Femur (tissue), 1 donor: ENCODE measurements around the gene STK17B.
"Not testable (repeated sequence)": the region's sequence is repeated elsewhere in the genome, so short reads cannot be mapped to it uniquely, and the experiment has no call there.

Experiments
- DNase-seq: peaks from one replicate; pipeline ENCODE4 v3.0.0-alpha.2; 2017

STK17B gene

GRCh38 chr2:196171248-196171871 lies at the start of gene STK17B:
Gene STK17B, minus strand, starts transcription at chr2:196171578. Its CDS starts 8,195 bp downstream, at chr2:196163383.
- peak; percentile 97 for DNase-seq

DNA sequence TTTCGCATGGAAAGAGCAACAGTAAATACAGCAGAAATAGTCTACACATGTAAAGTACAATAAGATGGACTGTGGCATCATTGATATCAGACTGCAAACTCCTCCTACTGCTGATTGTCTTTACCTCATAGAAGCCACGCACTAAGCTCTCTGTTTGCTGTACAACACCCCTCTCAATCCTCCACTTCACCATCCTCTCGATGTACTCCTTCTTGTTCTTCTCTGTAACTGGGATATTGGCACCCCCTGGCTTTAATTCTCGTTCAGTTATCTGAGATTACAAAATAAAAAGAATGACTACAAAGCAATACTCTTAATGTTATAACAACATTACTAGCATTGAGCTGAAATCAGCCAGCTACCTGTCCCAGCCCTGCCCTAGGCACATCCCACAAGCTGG lies 49.3 kb upstream of the STK17B start:
- DNase-seq = no peak

DNA sequence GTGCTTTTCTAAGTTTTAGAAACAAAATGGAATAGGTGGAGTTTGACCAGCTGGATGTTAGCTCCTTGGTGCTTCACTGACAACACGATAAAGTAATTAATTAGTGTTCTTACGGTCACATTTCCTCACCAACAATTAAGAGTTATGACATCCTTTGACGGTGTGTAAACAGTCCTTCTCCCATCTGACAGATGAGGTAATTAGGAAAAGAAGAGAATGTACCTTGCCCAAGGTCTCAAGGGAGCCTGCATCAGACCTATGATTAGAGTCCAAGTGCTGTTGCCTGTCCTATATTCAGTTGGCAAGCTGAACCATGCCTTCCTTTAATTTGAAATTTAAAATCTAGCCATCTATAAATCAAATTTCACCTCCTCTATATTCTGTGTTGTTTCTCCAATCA lies 48.3 kb upstream of the STK17B start:
- no peak for DNase-seq

- DNase-seq = no peak
These were observed 46.7 kb upstream of the STK17B start for GRCh38 chr2:196218106-196218505.

GRCh38 chr2:196217116-196217515 lies 45.7 kb upstream of the STK17B start:
- no peak for DNase-seq

GRCh38 chr2:196215376-196215775 lies 44.0 kb upstream of the STK17B start:
- no peak for DNase-seq

- no peak for DNase-seq
These were observed 42.8 kb upstream of the STK17B start for GRCh38 chr2:196214156-196214555.

DNA sequence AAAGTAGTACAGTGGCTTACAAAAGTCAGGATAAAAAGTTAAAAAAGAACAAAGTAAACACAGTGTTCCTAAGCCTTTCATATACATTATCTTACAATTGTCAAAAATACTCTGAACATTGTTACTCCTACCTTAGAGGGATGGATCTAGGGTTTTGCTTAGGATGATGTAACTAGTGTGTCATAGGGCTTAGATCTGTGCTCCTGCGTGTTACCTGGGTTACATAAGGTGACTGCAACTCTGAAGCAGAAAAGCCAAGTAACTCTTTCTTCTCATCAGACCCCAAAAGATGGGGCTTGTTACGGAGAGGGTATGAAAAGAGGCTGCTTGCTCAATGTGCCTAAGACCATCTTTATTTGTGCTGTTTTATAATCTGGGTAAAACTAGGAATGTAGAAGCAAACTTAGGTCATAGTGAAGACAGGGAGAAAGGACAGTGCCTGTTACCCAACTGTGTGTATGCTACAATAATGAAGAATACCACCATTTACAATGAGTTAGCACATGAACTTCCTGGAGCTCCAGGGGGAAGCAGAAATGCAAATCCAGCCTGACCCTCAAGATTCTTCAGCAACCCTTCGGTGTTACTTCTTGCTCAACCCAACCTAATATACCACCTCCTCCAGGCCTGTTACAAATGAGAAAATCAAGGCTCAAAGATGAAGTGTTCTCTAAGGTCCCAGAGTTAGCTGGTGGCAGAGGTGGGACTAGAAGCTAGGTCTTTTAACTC lies 42.0 kb upstream of the STK17B start:
- no peak for DNase-seq

- DNase-seq = no peak
These were observed 37.5 kb upstream of the STK17B start for GRCh38 chr2:196208915-196209314.

GRCh38 chr2:196206804-196207203 lies 35.4 kb upstream of the STK17B start:
- DNase-seq = no peak

DNA sequence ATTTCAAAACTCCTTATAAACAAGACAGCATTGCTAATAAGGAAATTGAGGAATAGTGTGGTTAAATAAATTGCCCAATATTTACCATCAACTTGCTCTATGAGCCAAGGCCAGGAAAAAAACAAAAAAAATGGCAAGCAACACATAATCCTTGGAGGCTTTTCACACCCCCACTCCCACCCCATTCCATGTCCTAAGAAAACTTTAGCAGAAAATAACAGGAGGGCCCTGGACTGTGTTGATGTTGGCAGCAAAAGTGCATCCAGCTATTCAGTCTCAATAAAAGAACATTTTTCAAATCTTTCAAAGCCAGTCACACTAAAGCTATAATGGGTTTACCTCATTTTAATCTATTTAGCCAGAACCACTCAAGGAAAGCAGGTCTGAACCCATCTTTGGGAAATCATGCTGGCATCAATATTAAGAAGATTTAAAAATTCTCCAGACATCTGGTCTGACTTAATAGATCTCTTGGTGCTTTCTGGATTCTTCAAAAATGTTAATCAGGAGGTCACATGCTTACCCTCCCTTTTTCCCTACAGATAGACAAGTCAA lies 34.6 kb upstream of the STK17B start:
- no peak for DNase-seq

GRCh38 chr2:196205011-196205766 lies 33.8 kb upstream of the STK17B start:
- no peak for DNase-seq

GRCh38 chr2:196201229-196202009 lies 30.0 kb upstream of the STK17B start:
- DNase-seq = no peak

DNA sequence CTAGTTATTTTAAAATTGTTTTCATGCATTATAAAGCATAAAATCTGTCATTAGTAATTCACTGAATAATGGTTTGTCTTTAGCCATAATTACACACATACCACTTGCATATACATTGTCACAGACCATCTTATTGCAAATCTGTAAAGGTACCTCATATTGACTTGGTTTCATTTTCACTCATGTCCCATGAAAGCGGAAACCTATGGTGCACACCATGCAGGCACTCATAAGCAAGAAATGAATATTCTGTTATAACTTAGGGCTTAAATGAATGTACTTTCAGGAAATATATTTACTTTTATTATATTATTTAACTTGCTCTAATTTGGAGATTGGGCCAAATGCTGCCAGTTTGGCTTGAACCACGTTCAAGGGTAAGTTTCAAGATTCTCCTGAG lies 29.2 kb upstream of the STK17B start:
- DNase-seq = no peak

GRCh38 chr2:196195758-196196157 lies 24.4 kb upstream of the STK17B start:
- no peak for DNase-seq

DNA sequence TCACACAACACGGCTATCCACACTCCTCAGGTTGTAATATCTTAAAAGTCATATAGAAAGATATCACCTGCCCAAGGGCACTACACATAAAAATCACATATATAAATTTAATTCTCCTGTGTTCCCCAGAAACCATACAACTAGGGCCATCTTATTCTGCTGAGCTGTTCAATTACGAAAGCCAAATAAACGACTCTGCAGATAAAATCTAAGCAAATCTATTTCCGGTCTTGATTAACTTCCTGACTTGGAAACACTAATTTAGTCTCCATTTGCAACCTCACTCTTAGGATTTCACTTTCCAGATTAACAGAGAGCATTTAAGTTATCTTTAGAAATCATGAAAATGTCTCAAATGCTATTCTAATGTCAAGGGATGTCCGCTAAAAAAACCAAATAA lies 23.9 kb upstream of the STK17B start:
- DNase-seq = no peak

DNA sequence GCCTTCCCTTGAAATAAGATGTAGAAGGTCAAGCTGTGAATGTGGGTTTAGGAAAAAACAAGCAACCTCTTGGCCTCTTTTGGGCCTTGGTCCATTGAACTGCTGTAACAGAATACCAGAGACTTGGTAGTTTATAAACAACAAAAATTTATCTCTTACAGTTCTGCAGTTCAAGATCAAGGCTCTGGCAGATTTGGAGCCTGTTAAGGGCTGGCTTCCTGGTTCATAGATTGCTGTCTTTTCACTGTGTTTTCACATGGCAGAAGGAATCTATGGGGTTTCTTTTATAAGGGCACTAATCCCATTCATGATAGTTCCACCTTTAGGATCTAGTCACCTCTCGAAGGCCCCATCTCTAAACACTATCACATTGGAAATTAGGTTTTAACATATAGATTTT lies 20.2 kb upstream of the STK17B start:
- DNase-seq = no peak

DNA sequence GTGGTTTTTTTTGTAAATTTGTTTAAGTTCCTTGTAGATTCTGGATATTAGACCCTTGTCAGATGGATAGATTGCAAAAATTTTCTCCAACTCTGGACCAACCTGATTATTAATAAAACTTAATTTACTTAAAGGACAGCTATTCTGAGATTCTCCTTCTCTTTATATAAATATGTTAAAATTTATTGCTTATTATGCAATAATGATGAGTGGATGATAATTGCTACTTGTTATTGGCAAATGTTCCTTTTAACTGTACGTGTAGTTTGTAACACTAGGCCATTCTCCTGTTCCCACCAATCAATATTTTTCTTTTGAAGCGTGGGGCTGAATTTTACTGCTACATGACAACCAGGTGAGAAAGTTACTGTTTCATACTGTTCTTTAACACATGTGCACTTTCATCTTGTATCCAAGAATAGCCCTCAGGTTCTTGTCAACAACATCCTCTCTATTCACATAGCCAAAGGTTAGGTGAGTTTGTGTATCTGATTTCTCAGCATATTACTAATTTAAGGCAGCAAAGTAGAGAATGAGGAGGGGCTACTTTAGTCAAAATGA lies 16.6 kb upstream of the STK17B start:
- DNase-seq = no peak

DNA sequence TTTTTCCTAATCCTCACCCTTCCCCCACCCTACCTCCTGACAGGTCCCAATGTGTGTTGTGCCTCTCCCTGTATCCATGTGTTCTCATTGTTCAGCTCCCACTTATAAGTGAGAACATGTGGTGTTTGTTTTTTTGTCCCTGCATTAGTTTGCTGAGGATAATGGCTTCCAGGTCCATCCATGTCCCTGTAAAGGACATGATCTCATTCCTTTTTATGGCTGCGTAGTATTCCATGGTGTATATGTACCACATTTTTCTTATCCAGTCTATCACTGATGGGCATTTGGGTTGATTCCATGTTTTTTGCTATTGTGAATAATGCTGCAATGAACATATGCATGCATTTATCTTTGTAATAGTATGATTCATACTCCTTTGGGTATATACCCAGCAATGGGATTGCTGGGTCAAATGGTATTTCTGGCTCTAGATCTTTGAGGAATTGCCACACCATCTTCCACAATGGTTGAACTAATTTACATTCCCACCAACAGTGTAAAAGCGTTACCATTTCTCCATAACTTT lies 15.9 kb upstream of the STK17B start:
- DNase-seq = not testable (repeated sequence)

GRCh38 chr2:196186266-196186980 lies 15.0 kb upstream of the STK17B start:
- DNase-seq = no peak

DNA sequence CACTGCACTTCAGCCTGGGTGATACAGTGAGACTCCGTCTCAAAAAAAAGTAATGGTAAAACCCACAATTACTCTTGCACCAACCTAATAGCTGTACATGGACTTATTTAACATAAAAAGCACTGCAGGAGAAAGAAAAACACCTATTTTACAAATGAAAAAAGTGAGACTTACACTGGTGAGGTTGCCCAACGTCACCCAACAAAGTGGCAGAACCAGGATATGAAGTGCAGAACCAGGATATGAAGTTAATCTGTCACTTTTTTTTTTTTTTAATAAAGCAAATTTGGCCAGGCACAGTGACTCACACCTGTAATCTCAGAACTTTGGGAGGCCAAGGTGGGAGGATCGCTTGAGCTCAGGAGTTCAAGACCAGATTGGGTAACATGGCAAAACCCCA lies 13.5 kb upstream of the STK17B start:
- DNase-seq = no peak
